A673 (cell line): Measurements from ENCODE around the gene SERAC1. TPM values are rescaled to one million over a fixed set of nuclear protein-coding genes. Genes with fewer than 3 reads are reported as not detected.
A peak's percentile ranks its signal among the peaks of the same experiment; 100 is the strongest.
"Not testable (repeated sequence)": the region's sequence is repeated elsewhere in the genome, so short reads cannot be mapped to it uniquely, and the experiment has no call there.

Source experiments
- Bru-seq: library from RNA; stranded (reverse); fragments of 400-500 nt; gene quantifications from one replicate; lab custom pipeline; 2021; lab: Mats Ljungman, UMichigan
- BruChase-seq, 2 experiments: library from RNA; stranded (reverse); fragments of 400-500 nt; gene quantifications; one replicate each; lab custom pipeline; 2021; lab: Mats Ljungman, UMichigan
- BruUV-seq: library from RNA; stranded (reverse); fragments of 400-500 nt; replicated peaks from 2 replicates; lab custom pipeline; 2021; lab: Mats Ljungman, UMichigan
- CTCF ChIA-PET: fragments of 300-600 bp; sonication (Branson Sonifier 250); formaldehyde crosslinking; loops from one replicate; lab custom pipeline; 2022; ENCODE audit warnings: antibody characterized with exemption; lab: Charles Lee
- POLR2A ChIA-PET: fragments of 300-600 bp; sonication (Branson Sonifier 250); formaldehyde crosslinking; loops from one replicate; lab custom pipeline; 2022; ENCODE audit warnings: antibody characterized with exemption; ENCODE audit not compliant: low non-redundant PET; lab: Charles Lee
- DNase-seq: peaks from one replicate; pipeline ENCODE4 v3.0.0-alpha.2; 2015; ENCODE audit warnings: low spot score
- H3K27ac ChIP-seq: fragments of 200-600 bp; sonication (generic); 2 replicates; pipeline ENCODE4 v1.5.1; 2016; ENCODE audit warnings: mixed run types, low read depth, mild to moderate bottlenecking, mixed read lengths, antibody characterized with exemption, low read length; ENCODE audit not compliant: poor library complexity, severe bottlenecking
- H3K27me3 ChIP-seq: fragments of 200-600 bp; sonication (generic); replicated peaks from 2 replicates; pipeline ENCODE4 v1.6.1; 2017; ENCODE audit warnings: mixed run types, low read depth, mild to moderate bottlenecking, mixed read lengths, antibody characterized with exemption, low read length; ENCODE audit not compliant: insufficient read depth, poor library complexity
- H3K36me3 ChIP-seq: fragments of 200-600 bp; sonication (generic); 2 replicates; pipeline ENCODE4 v1.6.1; 2016; ENCODE audit warnings: mixed run types, mild to moderate bottlenecking, mixed read lengths, antibody characterized with exemption, low read length; ENCODE audit not compliant: insufficient read depth, poor library complexity, severe bottlenecking
- H3K4me1 ChIP-seq: fragments of 200-600 bp; sonication (generic); 2 replicates; pipeline ENCODE4 v1.6.1; 2017; ENCODE audit warnings: mixed run types, mild to moderate bottlenecking, mixed read lengths, antibody characterized with exemption, low read length; ENCODE audit not compliant: insufficient read depth, poor library complexity, severe bottlenecking
- H3K4me3 ChIP-seq: fragments of 200-600 bp; sonication (generic); 2 replicates; pipeline ENCODE4 v1.5.1; 2016; ENCODE audit warnings: low read depth, mixed run types, mild to moderate bottlenecking, mixed read lengths, low read length; ENCODE audit not compliant: poor library complexity, severe bottlenecking
- H3K9me3 ChIP-seq: fragments of 200-600 bp; sonication (generic); 2 replicates; pipeline ENCODE4 v1.6.1; 2016; ENCODE audit warnings: mixed run types, low read depth, mild to moderate bottlenecking, mixed read lengths, antibody characterized with exemption, low read length; ENCODE audit not compliant: poor library complexity, severe bottlenecking
- EZH2 ChIP-seq: fragments of 200-600 bp; sonication (generic); IDR thresholded peaks from 2 replicates; pipeline ENCODE4 v1.6.1; 2017; ENCODE audit warnings: borderline replicate concordance, low read depth, mild to moderate bottlenecking, mixed read lengths, antibody characterized with exemption, low read length; ENCODE audit not compliant: poor library complexity, severe bottlenecking
- intact Hi-C: fragments of 100-400 bp; cut with micrococcal nuclease; formaldehyde crosslinking; loops from one replicate; pipeline ENCODE4 v1.10.0; 2022; ENCODE audit not compliant: unreplicated experiment
- long read RNA-seq: library from polyadenylated mRNA; stranded (forward); transcript quantifications from one replicate; pipeline ENCODE4 v2.0.0, GENCODE V29; 2022
- total RNA-seq: library from RNA; stranded (reverse); gene quantifications from 2 replicates; pipeline ENCODE4 v1.2.3, GENCODE V29; 2021
- TF ChIP-seq, protein P1 (sequence below): fragments of 300-800, 200-600 bp; sonication (generic); conservative IDR thresholded peaks from 2 replicates; pipeline ENCODE4 v1.5.1; 2017; ENCODE audit warnings: low read depth, mild to moderate bottlenecking, antibody characterized with exemption, low read length, moderate library complexity, mixed read lengths

SERAC1 gene
- total RNA-seq = 7.1 and 8.1 TPM in 2 replicates
- percentile 60 among the genes with signal in this experiment for Bru-seq, nascent RNA
- percentile 60 among the genes with signal in this experiment for BruChase-seq, experiment 1, labeled RNA remaining after a 2-hour chase
- percentile 54 among the genes with signal in this experiment for BruChase-seq, experiment 2, labeled RNA remaining after a 6-hour chase
- long read RNA-seq, transcript SERAC1-202 (17 exons, 3,940 nt) = major isoform, 11 of 26 reads
- long read RNA-seq, partial matches to known transcripts = 1 of 26 reads
- long read RNA-seq, other reads (novel, unspliced or antisense) = 10 of 26 reads

DNA sequence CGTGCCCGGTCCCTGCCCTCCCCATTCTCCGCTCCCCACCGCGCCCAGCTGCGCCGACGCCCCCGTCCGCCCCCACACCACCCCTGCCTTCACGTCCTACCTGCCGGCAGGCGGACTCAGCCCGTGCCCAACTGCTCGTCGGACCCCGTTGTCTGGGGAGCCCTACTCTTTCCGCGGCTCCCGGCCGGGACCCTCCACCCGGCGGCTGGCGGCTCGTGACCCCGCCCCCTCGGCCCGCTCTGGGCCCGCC, at the start of gene SERAC1:
Gene SERAC1, minus strand, starts transcription at position 223 of the 250 bp plus-strand sequence. CDS start 9,899 bp downstream, outside the sequence.
- Histone ChIP-seq H3K27ac (peak within 1 kb of the TSS; percentile 86), H3K27me3 (no peaks in the 10 kb centered on the region), H3K9me3 (no peaks in the 10 kb centered on the region), H3K36me3 (peaks cover 2% of the 10 kb centered on the region), H3K4me1 (no peaks in the 10 kb centered on the region), H3K4me3 (peak within 1 kb of the TSS; percentile 72)
- CTCF ChIA-PET = no interaction called here
- DNase-seq = no peak
- TF ChIP-seq, protein P1, sequence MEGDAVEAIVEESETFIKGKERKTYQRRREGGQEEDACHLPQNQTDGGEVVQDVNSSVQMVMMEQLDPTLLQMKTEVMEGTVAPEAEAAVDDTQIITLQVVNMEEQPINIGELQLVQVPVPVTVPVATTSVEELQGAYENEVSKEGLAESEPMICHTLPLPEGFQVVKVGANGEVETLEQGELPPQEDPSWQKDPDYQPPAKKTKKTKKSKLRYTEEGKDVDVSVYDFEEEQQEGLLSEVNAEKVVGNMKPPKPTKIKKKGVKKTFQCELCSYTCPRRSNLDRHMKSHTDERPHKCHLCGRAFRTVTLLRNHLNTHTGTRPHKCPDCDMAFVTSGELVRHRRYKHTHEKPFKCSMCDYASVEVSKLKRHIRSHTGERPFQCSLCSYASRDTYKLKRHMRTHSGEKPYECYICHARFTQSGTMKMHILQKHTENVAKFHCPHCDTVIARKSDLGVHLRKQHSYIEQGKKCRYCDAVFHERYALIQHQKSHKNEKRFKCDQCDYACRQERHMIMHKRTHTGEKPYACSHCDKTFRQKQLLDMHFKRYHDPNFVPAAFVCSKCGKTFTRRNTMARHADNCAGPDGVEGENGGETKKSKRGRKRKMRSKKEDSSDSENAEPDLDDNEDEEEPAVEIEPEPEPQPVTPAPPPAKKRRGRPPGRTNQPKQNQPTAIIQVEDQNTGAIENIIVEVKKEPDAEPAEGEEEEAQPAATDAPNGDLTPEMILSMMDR = no peak
- TF ChIP-seq EZH2 = no peak
- intact Hi-C loops = no loop called here
- no TSS peak for BruUV-seq
- POLR2A ChIA-PET = no interaction called here

DNA sequence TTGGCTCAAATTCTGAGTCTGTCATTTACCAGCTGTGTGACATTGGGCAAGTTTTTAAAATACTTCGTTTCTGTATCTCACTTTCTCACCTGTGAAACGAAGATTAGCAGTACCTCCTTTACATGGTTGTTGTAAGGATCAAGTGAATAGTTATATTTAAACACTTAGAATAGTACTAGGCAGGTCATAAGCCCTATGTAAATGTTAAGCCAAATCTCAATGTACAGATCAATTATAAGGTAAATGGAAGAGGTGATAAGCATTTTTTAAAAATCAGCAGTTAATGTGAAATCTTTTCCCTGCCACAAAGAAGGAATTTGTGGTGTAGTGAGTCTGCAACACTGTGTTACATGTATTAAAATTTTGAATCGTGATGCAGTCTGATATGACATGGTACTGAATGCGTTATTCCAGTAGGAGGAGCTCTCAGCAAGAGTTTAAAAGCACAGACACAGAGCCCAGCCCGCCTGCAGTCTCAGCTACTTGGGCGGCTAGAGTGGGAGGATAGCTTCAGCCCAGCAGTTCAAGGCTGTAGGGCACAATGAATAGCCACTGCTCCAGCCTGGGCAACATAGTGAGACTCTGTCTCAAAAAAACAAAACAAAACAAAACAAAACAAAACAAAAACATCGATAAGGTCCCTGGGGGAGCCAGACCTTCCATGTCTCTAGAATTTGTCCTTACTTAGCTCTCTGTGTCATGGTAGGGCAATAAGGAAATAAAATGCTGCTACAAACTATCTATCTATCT, 46.0 kb upstream of the SERAC1 start:
- H3K4me3 ChIP-seq = no peak overlapping the region
- no peaks in the 10 kb centered on the region for H3K36me3 ChIP-seq
- DNase-seq = peak; percentile 84
- no peaks in the 10 kb centered on the region for H3K27me3 ChIP-seq
- no peak overlapping the region for H3K27ac ChIP-seq
- TF ChIP-seq, protein P1 = peak; percentile 90
- no peak for TF ChIP-seq EZH2
- intact Hi-C loops = loop anchor here (1.0 to 5.0 kb wide), 2 partner anchors 477 to 763 kb away; no protein-coding TSS in a partner anchor
- H3K4me1 ChIP-seq = no peaks in the 10 kb centered on the region
- ChIA-PET POLR2A (no interaction called here), CTCF (interaction anchor here (0.6 to 1.8 kb wide), 14 partner anchors 9 to 921 kb away, joined by 3 to 26 read pairs (median 5); partner anchors contain the start of gene SYTL3)
- BruUV-seq = no TSS peak
- H3K9me3 ChIP-seq = no peaks in the 10 kb centered on the region

DNA sequence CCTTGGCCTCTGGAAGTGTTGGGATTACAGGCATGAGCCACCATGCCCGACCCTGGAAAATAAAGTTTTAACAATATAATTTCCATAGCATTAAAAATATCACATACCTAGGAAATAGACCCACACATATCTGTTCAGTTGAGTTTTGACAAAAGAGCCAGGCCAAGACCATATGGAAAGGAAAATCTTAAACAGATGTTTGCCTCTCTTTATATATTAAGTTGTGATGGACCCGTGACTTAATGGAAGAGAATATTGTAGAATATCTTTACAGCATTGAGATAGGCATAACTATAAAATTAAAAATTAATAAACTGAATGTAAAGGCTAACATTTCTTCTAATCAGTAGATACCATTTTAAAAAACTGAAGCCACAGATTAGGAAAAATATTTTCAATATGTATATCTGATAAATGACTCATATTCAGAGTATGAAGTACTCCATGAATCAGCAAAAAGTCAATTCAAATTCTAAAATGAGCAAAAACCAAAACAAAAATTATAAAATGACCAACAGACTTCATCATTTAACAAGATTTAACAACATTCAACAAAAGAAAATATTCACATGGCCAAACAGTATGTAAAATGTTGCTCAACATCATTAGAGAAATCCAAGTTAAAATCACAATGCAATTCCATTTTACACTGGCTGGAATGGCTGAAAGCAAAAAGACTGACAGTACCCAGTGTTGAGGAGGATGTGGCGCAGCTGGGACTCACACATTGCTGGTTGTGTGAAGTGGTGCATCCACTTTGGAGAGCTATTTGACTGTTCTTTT, 43.4 kb upstream of the SERAC1 start:
- TF ChIP-seq, protein P1 = no peak
- no peak for TF ChIP-seq EZH2
- intact Hi-C loops = loop anchor here (5.0 kb wide), 1 partner anchor 766 kb away; no protein-coding TSS in a partner anchor
- POLR2A ChIA-PET = no interaction called here
- Histone ChIP-seq H3K4me3 (no peak overlapping the region), H3K9me3 (no peaks in the 10 kb centered on the region), H3K27me3 (no peaks in the 10 kb centered on the region), H3K27ac (no peak overlapping the region), H3K4me1 (no peaks in the 10 kb centered on the region), H3K36me3 (no peaks in the 10 kb centered on the region)
- CTCF ChIA-PET = interaction anchor here (0.6 kb wide), 2 partner anchors 276 to 757 kb away, joined by 5 to 8 read pairs; no protein-coding TSS in a partner anchor
- no peak for DNase-seq
- no TSS peak for BruUV-seq

DNA sequence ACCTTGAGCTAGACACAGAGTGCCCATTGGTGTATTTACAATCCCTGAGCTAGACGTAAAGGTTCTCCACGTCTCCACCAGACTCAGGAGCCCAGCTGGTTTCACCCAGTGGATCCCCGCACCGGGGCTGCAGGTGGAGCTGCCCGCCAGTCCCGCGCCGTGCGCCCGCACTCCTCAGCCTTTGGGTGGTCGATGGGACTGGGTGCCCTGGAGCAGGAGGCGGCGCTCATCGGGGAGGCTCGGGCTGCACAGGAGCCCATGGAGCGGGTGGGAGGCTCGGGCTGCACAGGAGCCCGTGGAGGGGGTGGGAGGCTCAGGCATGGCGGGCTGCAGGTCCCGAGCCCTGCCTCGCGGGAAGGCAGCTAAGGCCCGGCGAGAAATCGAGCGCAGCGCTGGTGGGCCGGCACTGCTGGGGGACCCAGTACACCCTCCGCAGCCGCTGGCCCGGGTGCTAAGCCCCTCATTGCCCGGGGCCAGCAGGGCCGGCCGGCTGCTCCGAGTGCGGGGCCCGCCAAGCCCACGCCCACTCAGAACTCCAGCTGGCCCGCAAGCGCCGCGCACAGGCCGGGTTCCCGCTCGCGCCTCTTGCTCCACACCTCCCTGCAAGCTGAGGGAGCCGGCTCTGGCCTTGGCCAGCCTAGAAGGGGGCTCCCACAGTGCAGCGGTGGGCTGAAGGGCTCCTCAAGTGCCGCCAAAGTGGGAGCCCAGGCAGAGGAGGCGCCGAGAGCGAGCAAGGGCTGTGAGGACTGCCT, 41.7 kb upstream of the SERAC1 start:
- BruUV-seq, CTCF ChIA-PET: not testable (repeated sequence)
- intact Hi-C loops = loop anchor here (5.0 kb wide), 1 partner anchor 768 kb away; no protein-coding TSS in a partner anchor

More for the DNA sequence above, 41.7 kb upstream of the SERAC1 start:
- H3K36me3 ChIP-seq, POLR2A ChIA-PET, H3K9me3 ChIP-seq, H3K4me1 ChIP-seq, H3K27ac ChIP-seq, H3K27me3 ChIP-seq, DNase-seq, H3K4me3 ChIP-seq: not testable (repeated sequence)
